OCI-LY3 (cell line): ENCODE results near the gene FAF2.

Experiments used
- CTCF ChIP-seq: fragments of 200-600, 300-600 bp; sonication (generic); IDR thresholded peaks from 2 replicates; pipeline ENCODE4 v1.5.1; 2014; ENCODE audit warnings: antibody characterized with exemption, low read length, low read depth
- EZH2phosphoT487 ChIP-seq: fragments of 200-600 bp; shearing (Covaris generic); IDR thresholded peaks from 2 replicates; pipeline ENCODE4 v1.6.1; 2018; ENCODE audit warnings: antibody characterized with exemption, mixed run types, low read depth

- no peak for TF ChIP-seq CTCF
- TF ChIP-seq EZH2phosphoT487, result no peak
Observed at GRCh38 chr5:176471098-176471497, 22.9 kb downstream of the FAF2 start.
